ENCODE measurements around the gene UBL4A.

Gene UBL4A

DNA sequence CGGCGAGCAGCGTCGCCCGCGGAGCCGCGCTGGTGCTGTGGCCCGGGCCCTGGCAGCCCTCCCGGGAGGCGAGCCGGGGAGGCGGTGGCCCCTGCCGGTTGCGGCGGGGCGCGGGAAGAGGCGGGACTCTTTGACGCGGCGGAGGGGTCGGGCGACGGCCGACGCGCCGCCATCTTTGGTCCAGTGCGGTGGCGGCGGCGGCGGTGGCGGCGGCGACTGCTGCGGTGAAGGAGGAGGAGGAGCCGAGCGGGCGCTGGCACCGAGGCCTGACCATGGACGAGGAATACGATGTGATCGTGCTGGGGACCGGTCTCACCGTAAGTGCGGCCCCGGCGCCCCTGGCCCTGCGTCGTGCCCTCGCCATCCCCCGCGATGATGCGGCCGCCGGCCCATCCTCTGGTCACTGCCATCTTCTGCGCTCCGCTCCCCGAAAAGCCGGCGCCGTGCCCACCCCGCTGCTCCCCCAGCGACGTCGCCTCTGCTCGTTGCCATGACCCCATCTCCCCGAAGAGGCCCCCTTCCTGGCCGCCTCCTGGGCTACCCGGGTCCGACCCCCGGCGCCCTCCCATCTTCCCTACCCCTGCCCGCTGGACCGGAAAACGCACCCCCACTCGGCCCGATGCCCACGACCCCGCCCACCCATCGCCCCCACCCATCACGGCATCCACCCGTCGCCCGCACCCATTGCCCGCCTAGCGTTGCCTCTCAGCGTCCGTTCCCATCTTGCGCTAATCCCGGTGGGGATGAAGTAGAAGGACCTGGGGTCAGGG lies 49.2 kb downstream of the UBL4A start, which contains the start of gene GDI1:
Gene GDI1 (plus strand): TSS at position 172 of the 770 bp plus-strand sequence. CDS start 101 bp downstream, at position 273.
- DNase-seq: peak; percentile 18 to 43 (median 28)

- DNase-seq: peak; percentile 18 to 43 (median 25)
These were observed 49.9 kb downstream of the UBL4A start for GRCh38 chrX:154436374-154436982.

DNA sequence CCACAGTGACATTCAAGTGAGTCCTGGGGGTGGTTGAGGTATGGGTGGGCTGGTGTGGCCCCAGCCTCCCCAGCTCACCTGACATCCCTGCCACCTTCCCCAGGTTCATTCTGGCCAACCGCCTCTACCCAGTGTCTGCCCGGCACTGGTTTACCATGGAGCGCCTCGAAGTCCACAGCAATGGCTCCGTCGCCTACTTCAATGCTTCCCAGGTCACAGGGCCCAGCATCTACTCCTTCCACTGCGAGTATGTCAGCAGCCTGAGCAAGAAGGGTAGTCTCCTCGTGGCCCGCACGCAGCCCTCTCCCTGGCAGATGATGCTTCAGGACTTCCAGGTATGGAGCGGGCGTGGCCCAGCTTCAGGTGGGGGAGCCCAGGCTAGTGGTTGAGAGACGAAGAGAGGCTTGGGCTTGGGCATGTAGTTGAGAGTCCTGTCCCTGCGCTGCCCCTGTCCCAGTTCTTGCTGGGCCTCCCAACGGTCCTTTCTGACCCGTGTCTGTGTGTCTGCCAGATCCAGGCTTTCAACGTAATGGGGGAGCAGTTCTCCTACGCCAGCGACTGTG lies 51.2 kb downstream of the UBL4A start:
- DNase-seq: no peak

DNA sequence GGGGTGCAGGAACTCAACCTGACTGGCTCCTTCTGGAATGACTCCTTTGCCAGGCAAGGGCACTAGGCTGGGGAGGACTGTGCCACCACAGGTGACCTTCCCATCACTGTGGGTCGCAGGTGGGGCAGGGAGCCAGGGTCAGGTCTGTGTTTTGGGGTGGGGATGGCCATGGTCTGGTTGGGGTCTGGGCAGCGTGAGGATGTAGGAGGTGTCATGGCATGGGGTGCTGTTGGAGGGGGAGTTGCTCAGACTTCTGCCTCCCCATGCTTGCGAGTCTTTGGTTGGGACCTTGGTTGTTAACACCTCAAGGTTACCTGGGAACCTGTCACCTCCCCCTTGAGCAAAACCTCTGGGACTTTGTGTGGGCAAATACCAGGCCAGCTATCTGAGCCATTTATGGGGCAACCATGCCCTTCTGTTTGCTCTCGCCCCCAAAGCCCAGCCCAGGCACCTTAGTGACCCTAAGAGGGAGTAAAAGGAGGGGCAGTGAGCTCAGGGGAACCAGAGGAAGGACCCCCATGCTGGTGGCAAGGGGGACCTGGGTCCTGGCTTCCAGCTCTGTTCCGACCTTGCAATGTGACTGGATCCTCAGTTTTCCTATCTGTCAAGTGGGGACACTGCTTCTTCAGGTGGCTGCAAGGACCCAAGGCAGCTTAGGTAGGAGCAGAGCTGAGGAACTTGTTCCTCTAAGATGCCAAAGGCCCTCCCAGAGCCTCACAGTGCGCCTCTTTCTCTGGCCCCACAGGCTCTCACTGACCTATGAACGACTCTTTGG lies 51.8 kb downstream of the UBL4A start:
- DNase-seq: no peak

All from activated CD4-positive, CD25-positive, alpha-beta regulatory T cell (primary cell).